HepG2 (cell line): ENCODE results near the gene SOX12. TPM values are rescaled to one million over a fixed set of nuclear protein-coding genes. Genes with fewer than 3 reads are reported as not detected.

Experiments used
- AGO1 ChIP-seq: fragments of 200-400 bp; formaldehyde crosslinking; IDR thresholded peaks from 2 replicates; pipeline ENCODE4 v1.6.1; 2017; ENCODE audit warnings: mild to moderate bottlenecking, low read depth, low read length, moderate library complexity; ENCODE audit not compliant: poor library complexity, severe bottlenecking
- CHD4 ChIP-seq: fragments of 200-600 bp; sonication (generic); IDR thresholded peaks from 2 replicates; pipeline ENCODE4 v1.7.0; 2017; ENCODE audit warnings: mild to moderate bottlenecking, low read length, borderline replicate concordance
- HIVEP1 ChIP-seq: sonication (generic); formaldehyde crosslinking; IDR thresholded peaks from 2 replicates; pipeline ENCODE4 v1.4.0; 2020; ENCODE audit warnings: mild to moderate bottlenecking, missing genetic modification reagents
- IRX3 ChIP-seq: sonication (generic); formaldehyde crosslinking; IDR thresholded peaks from 2 replicates; pipeline ENCODE4 v1.8.1; 2023; ENCODE audit warnings: mild to moderate bottlenecking, low read depth, missing genetic modification reagents, borderline replicate concordance
- JARID2 ChIP-seq: sonication (generic); formaldehyde crosslinking; IDR thresholded peaks from 2 replicates; pipeline ENCODE4 v1.8.1; 2023; ENCODE audit warnings: missing genetic modification reagents, inconsistent platforms; ENCODE audit not compliant: insufficient replicate concordance
- NONO ChIP-seq, 2 experiments: fragments of 450-650 bp in 1 of 2; sonication (generic) in 1 of 2; formaldehyde crosslinking in 1 of 2; IDR thresholded peaks in 1 of 2; conservative IDR thresholded peaks in 1 of 2; 2 replicates each; pipeline versions ENCODE4 v1.6.1 to v1.8.0; 2017 to 2022; ENCODE audit warnings: mild to moderate bottlenecking in 1 of 2, missing genetic modification reagents in 1 of 2, moderate library complexity in 1 of 2
- PHB2 ChIP-seq: fragments of 450-650 bp; IDR thresholded peaks from 2 replicates; pipeline ENCODE4 v1.6.1; 2018; ENCODE audit not compliant: partially characterized antibody
- POLR2AphosphoS2 ChIP-seq: IDR thresholded peaks from 2 replicates; pipeline ENCODE4 v1.6.1; 2011; ENCODE audit warnings: low read depth, low read length, improper control_type of control experiment
- RORA ChIP-seq: sonication (generic); formaldehyde crosslinking; IDR thresholded peaks from 2 replicates; pipeline ENCODE4 v1.5.0; 2020; ENCODE audit warnings: mild to moderate bottlenecking, missing genetic modification reagents, moderate library complexity
- SNAI1 ChIP-seq: sonication (generic); formaldehyde crosslinking; IDR thresholded peaks from 2 replicates; pipeline ENCODE4 v1.5.0; 2020; ENCODE audit warnings: mild to moderate bottlenecking, missing genetic modification reagents, borderline replicate concordance
- TEF ChIP-seq: sonication (generic); formaldehyde crosslinking; IDR thresholded peaks from 2 replicates; pipeline ENCODE4 v1.5.0; 2020; ENCODE audit warnings: missing genetic modification reagents
- THAP8 ChIP-seq: sonication (generic); formaldehyde crosslinking; IDR thresholded peaks from 2 replicates; pipeline ENCODE4 v1.5.1; 2020; ENCODE audit warnings: missing genetic modification reagents, mild to moderate bottlenecking, borderline replicate concordance
- YEATS2 ChIP-seq: sonication (generic); formaldehyde crosslinking; IDR thresholded peaks from 2 replicates; pipeline ENCODE4 v1.4.0; 2020; ENCODE audit warnings: missing genetic modification reagents, borderline replicate concordance
- ZNF468 ChIP-seq: sonication (generic); formaldehyde crosslinking; IDR thresholded peaks from 2 replicates; pipeline ENCODE4 v1.8.0; 2022; ENCODE audit warnings: mild to moderate bottlenecking, moderate library complexity, missing genetic modification reagents
- ZNF510 ChIP-seq: sonication (generic); formaldehyde crosslinking; IDR thresholded peaks from 2 replicates; pipeline ENCODE4 v1.4.0; 2020; ENCODE audit warnings: low read depth, mild to moderate bottlenecking, missing genetic modification reagents
- ZNF670 ChIP-seq: sonication (generic); formaldehyde crosslinking; IDR thresholded peaks from 2 replicates; pipeline ENCODE4 v1.8.0; 2022; ENCODE audit warnings: mild to moderate bottlenecking, missing genetic modification reagents, borderline replicate concordance
- ZNF792 ChIP-seq: IDR thresholded peaks from 2 replicates; pipeline ENCODE4 v1.6.1; 2016
- ZNF841 ChIP-seq: sonication (generic); formaldehyde crosslinking; IDR thresholded peaks from 2 replicates; pipeline ENCODE4 v1.8.1; 2023; ENCODE audit warnings: missing genetic modification reagents, borderline replicate concordance
- polyA plus RNA-seq, 8 experiments: library from polyadenylated mRNA; depleted of rRNA in 3 of 8; stranded (reverse) in 7 of 8; unstranded in 1 of 8; fragments of >200 nt; fragmentation: Illumina TruSeq in 4 of 8; extraction: Trizol in 4 of 8; gene quantifications; 2 replicates each; pipeline versions ENCODE4 v1.2.1 to v1.2.3, GENCODE V29; 2011 to 2016; ENCODE audit warnings: low read depth in 4 of 8, missing spikeins in 1 of 8, mixed read lengths in 1 of 8; ENCODE audit not compliant: insufficient read depth in 1 of 8
- total RNA-seq, 5 experiments: library from RNA; depleted of rRNA; stranded (reverse); fragments of >200 nt; fragmentation: Illumina TruSeq; extraction: Trizol; gene quantifications; 2 replicates each; pipeline ENCODE4 v1.2.3, GENCODE V29; 2016; ENCODE audit warnings: low read depth in 1 of 5
- TF ChIP-seq, protein P1 (sequence below): sonication (generic); formaldehyde crosslinking; conservative IDR thresholded peaks from 2 replicates; pipeline ENCODE4 v1.5.0; 2020; ENCODE audit warnings: missing genetic modification reagents
- TF ChIP-seq, protein P2 (sequence below): sonication (generic); formaldehyde crosslinking; conservative IDR thresholded peaks from 2 replicates; pipeline ENCODE4 v1.4.0; 2020; ENCODE audit warnings: missing genetic modification reagents
- TF ChIP-seq, protein P3 (sequence below): sonication (generic); formaldehyde crosslinking; IDR thresholded peaks from 2 replicates; pipeline ENCODE4 v1.8.1; 2023; ENCODE audit warnings: mild to moderate bottlenecking, missing genetic modification reagents

Gene SOX12
- total and polyA plus RNA-seq, 2 of the 13 experiments (the other 11 are each of a cell fraction or from before 2014, with no cell fraction given): 10.0 to 18.7 TPM

DNA sequence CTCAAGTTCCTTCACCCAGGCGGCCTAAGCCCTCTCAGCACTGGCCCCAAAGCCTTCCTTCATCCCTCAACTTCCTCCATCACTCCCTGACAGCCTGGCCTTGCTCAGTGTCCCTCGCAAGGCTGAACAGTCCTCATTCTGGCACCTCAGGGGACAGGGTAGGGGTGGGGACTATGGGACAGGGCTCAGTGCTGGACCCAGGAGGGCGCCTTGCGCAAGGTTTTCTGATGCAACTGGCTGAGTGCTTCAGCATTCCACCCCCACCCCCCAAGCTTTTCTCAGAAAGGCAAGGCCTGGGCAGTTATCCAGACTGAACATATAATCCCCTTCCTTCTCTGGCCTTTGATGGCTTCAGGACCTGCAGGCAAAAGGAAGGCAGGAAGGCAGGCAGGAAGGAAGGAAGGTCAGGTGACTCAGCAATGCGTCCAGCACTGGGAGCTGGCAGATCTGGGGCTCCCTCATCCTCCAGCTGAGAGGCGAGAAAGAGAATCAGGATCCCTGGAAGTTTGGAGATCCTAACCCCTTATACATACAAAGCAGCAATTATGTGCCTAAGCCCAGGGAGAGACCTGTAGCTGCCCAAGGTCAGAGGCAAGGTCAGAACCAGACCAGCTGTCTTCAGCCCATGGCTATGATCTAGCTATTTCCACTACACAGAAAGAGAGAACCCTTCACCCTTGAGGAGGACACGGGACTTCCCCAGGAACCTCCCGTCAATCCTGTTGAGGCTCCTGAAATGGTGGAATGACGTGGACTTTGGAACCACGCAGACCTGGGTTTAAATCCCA, 46.6 kb downstream of the SOX12 start (continued):
- no peak for TF ChIP-seq THAP8
- TF ChIP-seq ZNF841 (CRISPR knock-in tag): no peak
- no peak; the same call in 1 of the 2 replicates for TF ChIP-seq ZNF510 (CRISPR knock-in tag)
- TF ChIP-seq YEATS2 (CRISPR knock-in tag): peak; percentile 72
- no peak for TF ChIP-seq ZNF468 (CRISPR knock-in tag)
- TF ChIP-seq, protein P1, sequence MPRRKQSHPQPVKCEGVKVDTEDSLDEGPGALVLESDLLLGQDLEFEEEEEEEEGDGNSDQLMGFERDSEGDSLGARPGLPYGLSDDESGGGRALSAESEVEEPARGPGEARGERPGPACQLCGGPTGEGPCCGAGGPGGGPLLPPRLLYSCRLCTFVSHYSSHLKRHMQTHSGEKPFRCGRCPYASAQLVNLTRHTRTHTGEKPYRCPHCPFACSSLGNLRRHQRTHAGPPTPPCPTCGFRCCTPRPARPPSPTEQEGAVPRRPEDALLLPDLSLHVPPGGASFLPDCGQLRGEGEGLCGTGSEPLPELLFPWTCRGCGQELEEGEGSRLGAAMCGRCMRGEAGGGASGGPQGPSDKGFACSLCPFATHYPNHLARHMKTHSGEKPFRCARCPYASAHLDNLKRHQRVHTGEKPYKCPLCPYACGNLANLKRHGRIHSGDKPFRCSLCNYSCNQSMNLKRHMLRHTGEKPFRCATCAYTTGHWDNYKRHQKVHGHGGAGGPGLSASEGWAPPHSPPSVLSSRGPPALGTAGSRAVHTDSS (CRISPR knock-in tag): no peak
- TF ChIP-seq PHB2: no peak
- peak; percentile 97 for TF ChIP-seq ZNF792
- TF ChIP-seq AGO1: no peak
- TF ChIP-seq POLR2AphosphoS2: peak; percentile 74; the same call in 1 of the 2 replicates
- TF ChIP-seq ZNF670 (CRISPR knock-in tag): peak; percentile 87; the same call in 1 of the 2 replicates
- no peak for TF ChIP-seq JARID2 (CRISPR knock-in tag)
- peak; percentile 73; the same call in 1 of the 2 replicates for TF ChIP-seq CHD4
- TF ChIP-seq NONO (IDR thresholded peaks at IDR 0.05): no peak
- TF ChIP-seq NONO (CRISPR knock-in tag; conservative IDR thresholded peaks at IDR 0.05): peak; percentile 99
- no peak for TF ChIP-seq SNAI1 (CRISPR knock-in tag)
- TF ChIP-seq TEF: 0 out of 2 replicates have a peak, but pooled peaks have one; percentile 37
- no peak; the same call in none of the 2 replicates for TF ChIP-seq IRX3 (CRISPR knock-in tag)
- TF ChIP-seq RORA (CRISPR knock-in tag): no peak
- peak; percentile 91 for TF ChIP-seq HIVEP1 (CRISPR knock-in tag)
- TF ChIP-seq, protein P2, sequence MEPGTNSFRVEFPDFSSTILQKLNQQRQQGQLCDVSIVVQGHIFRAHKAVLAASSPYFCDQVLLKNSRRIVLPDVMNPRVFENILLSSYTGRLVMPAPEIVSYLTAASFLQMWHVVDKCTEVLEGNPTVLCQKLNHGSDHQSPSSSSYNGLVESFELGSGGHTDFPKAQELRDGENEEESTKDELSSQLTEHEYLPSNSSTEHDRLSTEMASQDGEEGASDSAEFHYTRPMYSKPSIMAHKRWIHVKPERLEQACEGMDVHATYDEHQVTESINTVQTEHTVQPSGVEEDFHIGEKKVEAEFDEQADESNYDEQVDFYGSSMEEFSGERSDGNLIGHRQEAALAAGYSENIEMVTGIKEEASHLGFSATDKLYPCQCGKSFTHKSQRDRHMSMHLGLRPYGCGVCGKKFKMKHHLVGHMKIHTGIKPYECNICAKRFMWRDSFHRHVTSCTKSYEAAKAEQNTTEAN (CRISPR knock-in tag): peak; percentile 88
- TF ChIP-seq, protein P3, sequence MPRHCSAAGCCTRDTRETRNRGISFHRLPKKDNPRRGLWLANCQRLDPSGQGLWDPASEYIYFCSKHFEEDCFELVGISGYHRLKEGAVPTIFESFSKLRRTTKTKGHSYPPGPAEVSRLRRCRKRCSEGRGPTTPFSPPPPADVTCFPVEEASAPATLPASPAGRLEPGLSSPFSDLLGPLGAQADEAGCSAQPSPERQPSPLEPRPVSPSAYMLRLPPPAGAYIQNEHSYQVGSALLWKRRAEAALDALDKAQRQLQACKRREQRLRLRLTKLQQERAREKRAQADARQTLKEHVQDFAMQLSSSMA (CRISPR knock-in tag): no peak
